ENCODE data around the gene CDC25C.

CDC25C gene

GRCh38 chr5:138331449-138332368, at the start of gene CDC25C:
Gene CDC25C, minus strand, starts transcription at chr5:138331804. Its CDS starts 624 bp downstream, at chr5:138331180.
- ATAC-seq (ENCODE audit: low read depth) (peak; percentile 99), DNase-seq (ENCODE audit: low spot score) (peak; percentile 100)
- TF ChIP-seq, protein P1, sequence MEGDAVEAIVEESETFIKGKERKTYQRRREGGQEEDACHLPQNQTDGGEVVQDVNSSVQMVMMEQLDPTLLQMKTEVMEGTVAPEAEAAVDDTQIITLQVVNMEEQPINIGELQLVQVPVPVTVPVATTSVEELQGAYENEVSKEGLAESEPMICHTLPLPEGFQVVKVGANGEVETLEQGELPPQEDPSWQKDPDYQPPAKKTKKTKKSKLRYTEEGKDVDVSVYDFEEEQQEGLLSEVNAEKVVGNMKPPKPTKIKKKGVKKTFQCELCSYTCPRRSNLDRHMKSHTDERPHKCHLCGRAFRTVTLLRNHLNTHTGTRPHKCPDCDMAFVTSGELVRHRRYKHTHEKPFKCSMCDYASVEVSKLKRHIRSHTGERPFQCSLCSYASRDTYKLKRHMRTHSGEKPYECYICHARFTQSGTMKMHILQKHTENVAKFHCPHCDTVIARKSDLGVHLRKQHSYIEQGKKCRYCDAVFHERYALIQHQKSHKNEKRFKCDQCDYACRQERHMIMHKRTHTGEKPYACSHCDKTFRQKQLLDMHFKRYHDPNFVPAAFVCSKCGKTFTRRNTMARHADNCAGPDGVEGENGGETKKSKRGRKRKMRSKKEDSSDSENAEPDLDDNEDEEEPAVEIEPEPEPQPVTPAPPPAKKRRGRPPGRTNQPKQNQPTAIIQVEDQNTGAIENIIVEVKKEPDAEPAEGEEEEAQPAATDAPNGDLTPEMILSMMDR (IDR thresholded peaks at IDR 0.05; ENCODE audit: poor library complexity, severe bottlenecking), result no peak
- peak within 1 kb of the TSS; percentile 52 for H3K4me3 ChIP-seq (ENCODE audit: severe bottlenecking)
- H3K27me3 ChIP-seq (ENCODE audit: insufficient read depth, poor library complexity, severe bottlenecking), result no peaks in the 10 kb centered on the region
- H3K27ac ChIP-seq (ENCODE audit: poor library complexity, severe bottlenecking), result peak within 1 kb of the TSS; percentile 42
- H3K36me3 ChIP-seq (ENCODE audit: low read depth), result peaks cover 8% of the 10 kb centered on the region; the same call in 1 of the 2 replicates
- peaks cover 5% of the 10 kb centered on the region for H3K4me1 ChIP-seq (ENCODE audit: insufficient read depth, poor library complexity, severe bottlenecking)
- no peaks in the 10 kb centered on the region for H3K9me3 ChIP-seq (ENCODE audit: severe bottlenecking)

- H3K27ac ChIP-seq (ENCODE audit: poor library complexity, severe bottlenecking), result no peak overlapping the region
- peaks cover 5% of the 10 kb centered on the region for H3K4me1 ChIP-seq (ENCODE audit: insufficient read depth, poor library complexity, severe bottlenecking)
- TF ChIP-seq, protein P1 (IDR thresholded peaks at IDR 0.05; ENCODE audit: poor library complexity, severe bottlenecking), result no peak
- no peak for ATAC-seq (ENCODE audit: low read depth)
- peaks cover 47% of the 10 kb centered on the region for H3K36me3 ChIP-seq (ENCODE audit: low read depth)
- H3K27me3 ChIP-seq (ENCODE audit: insufficient read depth, poor library complexity, severe bottlenecking), result no peaks in the 10 kb centered on the region
- no peak overlapping the region for H3K4me3 ChIP-seq (ENCODE audit: severe bottlenecking)
- no peak for DNase-seq (ENCODE audit: low spot score)
- H3K9me3 ChIP-seq (ENCODE audit: severe bottlenecking), result no peaks in the 10 kb centered on the region
Observed at GRCh38 chr5:138372653-138373052, 41.0 kb upstream of the CDC25C start.

DNA sequence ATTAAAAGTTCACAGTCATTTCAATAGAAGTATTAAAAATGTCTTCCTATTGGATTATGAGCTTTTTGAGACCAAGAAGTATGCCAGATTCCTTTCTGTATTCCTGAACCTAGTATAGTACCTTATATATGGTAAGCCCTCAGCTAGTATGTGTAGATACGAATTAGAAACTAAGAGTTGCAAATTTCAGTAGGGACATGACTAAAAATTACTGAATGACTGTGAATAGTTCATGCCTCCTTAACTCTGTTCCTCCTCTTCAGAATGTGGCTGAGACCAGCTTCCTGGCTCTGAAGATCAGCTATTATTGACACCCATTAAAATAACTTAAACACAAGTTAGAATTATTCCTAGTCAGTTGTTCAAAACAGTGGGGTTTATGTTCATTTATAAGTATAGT, 40.6 kb upstream of the CDC25C start:
- Histone ChIP-seq H3K4me1 (ENCODE audit: insufficient read depth, poor library complexity, severe bottlenecking) (peaks cover 5% of the 10 kb centered on the region), H3K4me3 (ENCODE audit: severe bottlenecking) (no peak overlapping the region), H3K27me3 (ENCODE audit: insufficient read depth, poor library complexity, severe bottlenecking) (no peaks in the 10 kb centered on the region), H3K36me3 (ENCODE audit: low read depth) (peaks cover 43% of the 10 kb centered on the region), H3K27ac (ENCODE audit: poor library complexity, severe bottlenecking) (no peak overlapping the region), H3K9me3 (ENCODE audit: severe bottlenecking) (no peaks in the 10 kb centered on the region)
- DNase-seq (ENCODE audit: low spot score), result no peak
- TF ChIP-seq, protein P1 (IDR thresholded peaks at IDR 0.05; ENCODE audit: poor library complexity, severe bottlenecking), result no peak
- ATAC-seq (ENCODE audit: low read depth), result no peak

DNA sequence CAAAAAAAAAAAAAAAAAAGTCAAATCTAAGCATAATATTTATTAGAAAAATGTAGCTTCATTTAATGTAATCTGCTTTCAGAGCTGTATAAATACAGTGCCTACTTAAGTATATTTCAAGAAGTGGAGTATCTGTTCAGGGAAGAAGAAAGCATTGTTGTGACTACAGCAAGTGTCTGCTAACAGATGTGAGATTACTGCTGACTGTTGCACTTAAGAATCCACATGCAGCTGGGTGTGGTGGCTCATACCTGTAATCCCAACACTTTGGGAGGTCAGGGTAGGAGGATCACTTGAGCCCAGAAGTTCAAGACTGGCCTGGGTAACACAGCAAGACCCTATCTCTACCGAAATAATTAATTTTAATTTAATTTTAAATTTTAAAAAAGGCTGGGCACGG, 39.9 kb upstream of the CDC25C start:
- ATAC-seq (ENCODE audit: low read depth), result no peak
- no peaks in the 10 kb centered on the region for H3K9me3 ChIP-seq (ENCODE audit: severe bottlenecking)
- TF ChIP-seq, protein P1 (IDR thresholded peaks at IDR 0.05; ENCODE audit: poor library complexity, severe bottlenecking), result no peak
- no peaks in the 10 kb centered on the region for H3K27me3 ChIP-seq (ENCODE audit: insufficient read depth, poor library complexity, severe bottlenecking)
- DNase-seq (ENCODE audit: low spot score), result no peak
- H3K36me3 ChIP-seq (ENCODE audit: low read depth), result peaks cover 38% of the 10 kb centered on the region
- H3K27ac ChIP-seq (ENCODE audit: poor library complexity, severe bottlenecking), result no peak overlapping the region
- H3K4me1 ChIP-seq (ENCODE audit: insufficient read depth, poor library complexity, severe bottlenecking), result peaks cover 5% of the 10 kb centered on the region
- no peak overlapping the region for H3K4me3 ChIP-seq (ENCODE audit: severe bottlenecking)

DNA sequence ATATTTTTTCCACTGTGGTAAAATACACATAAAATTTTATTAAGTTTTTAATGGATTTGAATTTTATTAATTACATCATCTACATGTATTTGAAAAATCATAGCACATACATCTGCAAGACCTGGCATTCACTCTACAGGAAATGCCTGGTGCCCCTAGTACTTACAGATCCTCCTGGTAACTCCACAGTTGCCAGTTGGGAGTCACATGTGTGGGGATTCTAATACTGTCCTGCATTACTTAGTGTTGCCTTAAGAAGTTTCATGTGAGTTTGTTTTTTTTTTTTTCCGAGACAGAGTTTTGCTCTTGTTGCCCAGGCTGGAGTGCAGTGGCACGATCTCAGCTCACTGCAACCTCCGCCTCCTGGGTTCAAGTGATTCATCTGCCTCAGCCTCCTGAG, 38.9 kb upstream of the CDC25C start:
- no peak overlapping the region for H3K4me3 ChIP-seq (ENCODE audit: severe bottlenecking)
- H3K27ac ChIP-seq (ENCODE audit: poor library complexity, severe bottlenecking), result no peak overlapping the region
- TF ChIP-seq, protein P1 (IDR thresholded peaks at IDR 0.05; ENCODE audit: poor library complexity, severe bottlenecking), result no peak

More for the DNA sequence above, 38.9 kb upstream of the CDC25C start:
- H3K27me3 ChIP-seq (ENCODE audit: insufficient read depth, poor library complexity, severe bottlenecking), result no peaks in the 10 kb centered on the region
- ATAC-seq (ENCODE audit: low read depth) (no peak), DNase-seq (ENCODE audit: low spot score) (no peak)
- H3K4me1 ChIP-seq (ENCODE audit: insufficient read depth, poor library complexity, severe bottlenecking), result peaks cover 5% of the 10 kb centered on the region
- H3K36me3 ChIP-seq (ENCODE audit: low read depth), result peaks cover 31% of the 10 kb centered on the region
- no peaks in the 10 kb centered on the region for H3K9me3 ChIP-seq (ENCODE audit: severe bottlenecking)
